OCI-LY3 (cell line): ENCODE results near the gene ATXN7.
A peak's percentile ranks its signal among the peaks of the same experiment; 100 is the strongest.

Experiments
- H2AFZ ChIP-seq: fragments of 200-600, 300-600 bp; shearing (Covaris generic); 2 replicates; pipeline ENCODE4 v1.6.0; 2014; ENCODE audit warnings: antibody characterized with exemption, low read depth, low read length
- H3K27ac ChIP-seq: fragments of 200-600, 300-600 bp; sonication (generic); 2 replicates; pipeline ENCODE4 v1.5.1; 2014; ENCODE audit warnings: mild to moderate bottlenecking, low read length, moderate library complexity, mixed read lengths
- H3K27me3 ChIP-seq: fragments of 200-600, 300-600 bp; sonication (generic); 2 replicates; pipeline ENCODE4 v1.6.1; 2014; ENCODE audit warnings: low read depth, low read length, mixed read lengths
- H3K36me3 ChIP-seq: fragments of 200-600, 300-600 bp; sonication (generic); replicated peaks from 2 replicates; pipeline ENCODE3; 2014; ENCODE audit warnings: low read depth, low read length, mixed read lengths
- H3K4me1 ChIP-seq: fragments of 300-600, 200-600 bp; sonication (generic); 2 replicates; pipeline ENCODE4 v1.6.1; 2014; ENCODE audit warnings: low read length, mixed read lengths
- H3K4me2 ChIP-seq: fragments of 200-600, 300-600 bp; sonication (generic); 2 replicates; pipeline ENCODE4 v1.6.1; 2014; ENCODE audit warnings: low read length, mixed read lengths
- H3K4me3 ChIP-seq: fragments of 300-600, 200-600 bp; sonication (generic); 2 replicates; pipeline ENCODE4 v1.5.1; 2014; ENCODE audit warnings: antibody characterized with exemption, mild to moderate bottlenecking, low read length, moderate library complexity
- H3K79me2 ChIP-seq: fragments of 300-600, 200-600 bp; shearing (Covaris generic); 2 replicates; pipeline ENCODE4 v1.6.1; 2014; ENCODE audit warnings: mild to moderate bottlenecking, low read length, mixed read lengths
- H3K9ac ChIP-seq: fragments of 300-600, 200-600 bp; shearing (Covaris generic); 2 replicates; pipeline ENCODE4 v1.6.0; 2014; ENCODE audit warnings: mild to moderate bottlenecking, low read length, moderate library complexity
- H3K9me3 ChIP-seq: fragments of 200-600, 300-600 bp; shearing (Covaris generic); 2 replicates; pipeline ENCODE4 v1.6.1; 2014; ENCODE audit warnings: low read length, mixed read lengths; ENCODE audit not compliant: insufficient read depth
- H4K20me1 ChIP-seq: fragments of 200-600, 300-600 bp; sonication (generic); 2 replicates; pipeline ENCODE4 v1.6.1; 2016; ENCODE audit warnings: low read length, mixed read lengths; ENCODE audit not compliant: insufficient read depth
- CTCF ChIP-seq: fragments of 200-600, 300-600 bp; sonication (generic); IDR thresholded peaks from 2 replicates; pipeline ENCODE4 v1.5.1; 2014; ENCODE audit warnings: antibody characterized with exemption, low read length, low read depth
- EZH2phosphoT487 ChIP-seq: fragments of 200-600 bp; shearing (Covaris generic); IDR thresholded peaks from 2 replicates; pipeline ENCODE4 v1.6.1; 2018; ENCODE audit warnings: antibody characterized with exemption, mixed run types, low read depth

ATXN7 gene

GRCh38 chr3:63952248-63952594 lies 88.6 kb downstream of the ATXN7 start:
- TF ChIP-seq EZH2phosphoT487 (no peak), CTCF (no peak)
- peaks cover 40% of the 10 kb centered on the region for H4K20me1 ChIP-seq
- H3K4me3 ChIP-seq, result no peak overlapping the region
- H3K4me1 ChIP-seq, result peaks cover 13% of the 10 kb centered on the region
- H3K27me3 ChIP-seq, result no peaks in the 10 kb centered on the region
- no peaks in the 10 kb centered on the region for H3K9me3 ChIP-seq
- no peak overlapping the region for H3K9ac ChIP-seq
- no peak overlapping the region for H3K4me2 ChIP-seq
- no peak overlapping the region for H2AFZ ChIP-seq
- H3K36me3 ChIP-seq, result peaks cover 18% of the 10 kb centered on the region
- peaks cover 36% of the 10 kb centered on the region for H3K79me2 ChIP-seq
- H3K27ac ChIP-seq, result no peak overlapping the region

DNA sequence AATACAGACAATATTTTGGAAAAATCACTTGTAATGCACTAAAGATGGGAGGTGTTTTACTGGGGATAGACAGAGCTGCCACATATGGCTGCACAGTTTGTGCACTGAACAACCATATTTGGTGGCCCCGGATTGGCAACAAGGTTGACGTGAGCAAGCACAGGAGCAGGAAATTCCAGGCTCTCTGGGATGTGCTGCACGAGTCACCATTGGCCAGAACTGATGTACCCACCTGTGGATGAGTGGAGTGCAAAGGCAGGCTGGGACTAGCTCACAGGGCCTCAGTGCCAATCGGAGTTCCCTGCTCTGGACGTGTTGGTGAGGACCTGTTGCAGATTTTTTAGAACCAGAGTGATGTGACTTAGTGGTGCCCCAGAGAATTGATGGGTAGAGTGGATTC lies 90.5 kb downstream of the ATXN7 start:
- H2AFZ ChIP-seq, result no peak overlapping the region
- peaks cover 21% of the 10 kb centered on the region for H3K4me1 ChIP-seq
- no peak overlapping the region for H3K4me2 ChIP-seq
- no peaks in the 10 kb centered on the region for H3K27me3 ChIP-seq
- H3K36me3 ChIP-seq, result peaks cover 18% of the 10 kb centered on the region
- no peaks in the 10 kb centered on the region for H3K9me3 ChIP-seq
- no peak overlapping the region for H3K4me3 ChIP-seq
- TF ChIP-seq CTCF, result no peak
- TF ChIP-seq EZH2phosphoT487, result no peak
- H3K9ac ChIP-seq, result no peak overlapping the region
- H4K20me1 ChIP-seq, result peaks cover 28% of the 10 kb centered on the region
- H3K27ac ChIP-seq, result no peak overlapping the region
- H3K79me2 ChIP-seq, result peaks cover 23% of the 10 kb centered on the region

DNA sequence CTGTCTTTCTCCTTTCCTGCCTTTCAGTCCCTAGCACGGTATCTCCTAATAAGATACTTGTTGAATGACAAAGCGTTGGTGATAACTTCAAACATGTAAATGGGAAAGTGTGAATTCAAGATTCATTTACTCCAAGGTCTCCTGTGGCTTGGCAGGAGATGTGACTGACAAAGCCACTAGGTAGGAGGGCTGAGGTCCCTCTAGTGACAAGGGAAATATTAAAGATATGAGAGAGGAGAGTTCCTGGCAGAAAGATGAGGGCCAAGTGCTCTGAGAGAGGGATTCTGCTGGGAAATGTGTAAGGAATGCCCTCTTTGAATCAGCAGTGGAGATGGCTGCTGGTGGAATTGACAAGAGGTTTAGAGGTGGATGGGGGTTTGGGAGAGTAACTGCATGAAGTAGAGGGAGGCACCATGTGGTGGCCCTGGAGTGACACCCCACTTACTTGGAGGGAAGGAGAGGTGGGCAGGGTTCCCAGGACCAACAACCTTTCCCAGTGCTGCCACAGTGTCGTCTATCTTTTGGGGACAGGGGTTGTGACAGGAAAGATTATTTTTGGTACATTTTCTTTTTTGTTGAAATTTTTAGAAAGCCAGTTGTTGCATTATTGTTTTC lies 91.5 kb downstream of the ATXN7 start:
- Histone ChIP-seq H3K4me1 (peaks cover 21% of the 10 kb centered on the region), H3K4me3 (no peak overlapping the region), H3K9me3 (no peaks in the 10 kb centered on the region), H2AFZ (no peak overlapping the region), H3K9ac (no peak overlapping the region), H3K36me3 (peaks cover 18% of the 10 kb centered on the region), H3K27me3 (no peaks in the 10 kb centered on the region), H4K20me1 (peaks cover 26% of the 10 kb centered on the region), H3K79me2 (peaks cover 19% of the 10 kb centered on the region), H3K4me2 (peak overlapping the region; percentile 26; the same call in 1 of the 2 replicates), H3K27ac (no peak overlapping the region)
- TF ChIP-seq EZH2phosphoT487 (no peak), CTCF (no peak)

- 0 out of 2 replicates have a peak overlapping the region, but pooled peaks have one; percentile 9 for H3K4me3 ChIP-seq
- H3K9ac ChIP-seq, result no peak overlapping the region
- peaks cover 13% of the 10 kb centered on the region for H3K79me2 ChIP-seq
- no peaks in the 10 kb centered on the region for H3K27me3 ChIP-seq
- peaks cover 24% of the 10 kb centered on the region for H4K20me1 ChIP-seq
- TF ChIP-seq CTCF, result no peak
- TF ChIP-seq EZH2phosphoT487, result no peak
- H3K36me3 ChIP-seq, result peaks cover 18% of the 10 kb centered on the region
- H3K4me2 ChIP-seq, result peak overlapping the region; percentile 26; the same call in 1 of the 2 replicates
- H3K27ac ChIP-seq, result no peak overlapping the region
- H3K9me3 ChIP-seq, result no peaks in the 10 kb centered on the region
- H3K4me1 ChIP-seq, result peaks cover 21% of the 10 kb centered on the region
- H2AFZ ChIP-seq, result no peak overlapping the region
These were observed 92.3 kb downstream of the ATXN7 start for GRCh38 chr3:63955830-63956545.
